HG03342 (cell line): ENCODE results near the gene ART5.

Experiments
- ATAC-seq: cut with Tn5 transposase; IDR thresholded peaks from one replicate; pipeline ENCODE4 v1.9.1; 2021; ENCODE audit warnings: mild to moderate bottlenecking, moderate library complexity; ENCODE audit not compliant: unreplicated experiment

ART5 gene, protein sequence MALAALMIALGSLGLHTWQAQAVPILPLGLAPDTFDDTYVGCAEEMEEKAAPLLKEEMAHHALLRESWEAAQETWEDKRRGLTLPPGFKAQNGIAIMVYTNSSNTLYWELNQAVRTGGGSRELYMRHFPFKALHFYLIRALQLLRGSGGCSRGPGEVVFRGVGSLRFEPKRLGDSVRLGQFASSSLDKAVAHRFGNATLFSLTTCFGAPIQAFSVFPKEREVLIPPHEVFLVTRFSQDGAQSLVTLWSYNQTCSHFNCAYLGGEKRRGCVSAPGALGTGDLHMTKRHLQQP

DNA sequence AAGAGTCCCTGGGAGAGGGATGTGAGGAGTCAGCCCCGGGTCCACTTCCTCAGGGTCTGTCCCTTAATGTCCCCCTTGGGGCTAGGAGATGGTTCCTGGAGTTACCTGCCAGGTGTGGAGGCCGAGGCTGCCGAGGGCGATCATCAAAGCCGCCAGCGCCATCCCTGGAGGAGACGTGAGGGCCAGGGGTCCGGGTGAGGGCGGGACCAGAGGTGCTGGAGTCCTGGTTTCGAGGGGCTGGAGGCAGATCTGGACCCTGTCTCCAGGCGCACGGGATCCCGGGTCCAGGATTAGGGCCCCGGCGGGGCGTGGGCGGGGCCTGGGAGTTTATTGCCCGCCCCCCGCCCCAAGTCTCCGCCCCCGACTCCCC, at the start of gene ART5:
TSS of gene ART5 (minus strand) at position 292 of the 370 bp plus-strand sequence. CDS start at position 162, 130 bp downstream.
- ATAC-seq = no peak

GRCh38 chr11:3686751-3687150, 45.0 kb upstream of the ART5 start:
- ATAC-seq = no peak

GRCh38 chr11:3685923-3686322, 44.1 kb upstream of the ART5 start:
- no peak for ATAC-seq

DNA sequence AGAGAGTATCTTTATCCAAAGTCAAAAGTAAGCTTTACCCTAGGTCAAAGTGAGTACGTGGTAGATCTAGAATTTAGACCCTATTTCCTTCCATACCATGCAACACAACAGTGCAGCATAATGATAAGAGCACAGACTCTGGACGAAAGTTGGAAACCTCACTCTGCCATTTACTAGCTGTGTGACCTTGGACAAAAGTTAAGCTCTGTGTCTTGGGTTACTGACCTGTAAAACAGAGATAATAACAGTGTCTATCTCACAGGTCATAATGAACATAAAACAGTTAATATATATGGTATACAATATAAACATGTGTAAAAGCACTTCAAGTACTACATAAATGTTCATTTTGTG, 43.0 kb upstream of the ART5 start:
- no peak for ATAC-seq

DNA sequence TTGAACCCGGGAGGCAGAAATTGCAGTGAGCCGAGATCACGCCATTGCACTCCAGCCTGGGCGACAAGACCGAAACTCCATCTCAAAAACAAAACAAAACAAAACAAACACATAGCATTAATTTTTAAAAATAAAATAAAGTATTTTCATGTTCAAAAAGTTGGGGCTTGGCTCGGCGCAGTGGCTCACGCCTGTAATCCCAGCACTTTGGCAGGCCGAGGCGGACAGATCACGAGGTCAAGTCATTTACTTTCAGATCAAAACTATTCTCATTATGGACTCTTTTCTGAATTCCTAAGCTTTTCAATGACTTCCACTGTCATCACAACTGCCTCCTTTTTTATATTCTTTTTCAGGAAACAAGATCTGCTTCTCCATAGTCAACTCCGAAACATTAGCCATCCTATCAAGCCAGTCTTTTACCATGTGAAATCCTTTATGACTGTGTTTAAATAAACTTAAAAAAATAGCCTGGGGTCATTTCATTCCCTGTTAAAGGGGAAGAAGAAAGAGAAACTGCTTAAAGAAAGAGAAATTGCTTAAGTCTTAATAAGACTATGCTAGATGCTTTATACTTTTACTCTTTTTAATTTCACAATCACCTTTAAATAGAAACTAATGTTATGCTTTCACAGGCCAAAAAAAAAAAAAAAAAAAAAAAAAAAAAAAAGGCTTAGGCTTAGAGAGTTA, 42.5 kb upstream of the ART5 start:
- no peak for ATAC-seq

DNA sequence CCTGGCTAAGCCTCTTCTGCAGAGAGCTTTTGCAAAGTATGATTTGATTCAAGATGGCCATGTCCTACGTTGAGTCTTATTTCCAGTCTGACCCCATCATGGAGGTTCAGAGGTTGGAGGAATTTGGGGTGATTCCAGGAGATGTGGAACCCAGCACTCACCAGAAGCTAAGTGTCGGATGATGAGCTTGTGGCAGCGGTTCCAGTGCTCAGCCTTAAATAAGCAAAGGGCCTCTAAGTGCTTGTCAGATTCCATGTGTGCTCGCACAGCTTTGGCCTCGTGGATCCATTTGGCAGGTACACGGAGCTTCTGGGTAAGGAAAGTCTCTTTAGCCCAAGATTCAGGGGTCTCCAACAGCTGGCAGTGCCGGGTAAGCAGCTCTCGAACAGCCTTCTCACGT, 41.2 kb upstream of the ART5 start:
- ATAC-seq = no peak

DNA sequence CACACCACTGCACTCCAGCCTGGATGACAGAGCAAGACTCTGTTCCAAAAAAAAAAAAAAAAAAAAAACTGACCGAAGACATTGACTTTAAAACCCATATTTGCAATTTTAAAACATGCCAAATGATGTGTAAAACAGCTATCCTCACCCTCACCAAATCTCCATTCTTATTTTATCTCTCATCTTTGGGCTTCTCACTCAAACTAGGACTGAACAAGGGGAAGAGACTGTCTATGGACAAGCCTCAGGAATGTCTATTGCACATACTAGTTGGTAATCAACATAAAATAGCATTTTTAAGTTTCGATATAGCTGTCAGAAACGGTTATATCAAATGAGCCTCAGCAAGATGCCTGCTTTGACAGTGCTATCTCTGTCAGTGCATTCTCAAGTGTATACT, 37.3 kb upstream of the ART5 start:
- ATAC-seq = no peak

DNA sequence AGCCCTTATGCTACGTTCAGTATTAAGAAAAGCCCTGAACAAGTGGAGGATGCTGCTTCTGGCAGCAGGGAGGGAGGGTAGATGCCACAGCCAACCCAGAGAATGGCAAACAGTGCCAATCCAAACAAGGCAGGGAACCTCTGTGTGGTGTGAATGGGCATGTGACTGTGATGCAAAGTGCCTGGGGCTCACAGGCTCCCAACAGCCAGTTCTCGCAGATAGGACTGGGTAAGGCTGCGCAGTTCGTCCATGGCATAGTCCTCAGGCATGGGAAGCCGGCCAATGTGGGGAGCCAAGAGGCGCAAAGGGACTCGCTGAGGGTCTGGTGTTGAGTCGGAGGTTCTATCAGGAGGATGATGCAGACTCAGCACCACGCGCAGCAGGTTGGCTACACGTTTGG, 34.2 kb upstream of the ART5 start:
- ATAC-seq = no peak

DNA sequence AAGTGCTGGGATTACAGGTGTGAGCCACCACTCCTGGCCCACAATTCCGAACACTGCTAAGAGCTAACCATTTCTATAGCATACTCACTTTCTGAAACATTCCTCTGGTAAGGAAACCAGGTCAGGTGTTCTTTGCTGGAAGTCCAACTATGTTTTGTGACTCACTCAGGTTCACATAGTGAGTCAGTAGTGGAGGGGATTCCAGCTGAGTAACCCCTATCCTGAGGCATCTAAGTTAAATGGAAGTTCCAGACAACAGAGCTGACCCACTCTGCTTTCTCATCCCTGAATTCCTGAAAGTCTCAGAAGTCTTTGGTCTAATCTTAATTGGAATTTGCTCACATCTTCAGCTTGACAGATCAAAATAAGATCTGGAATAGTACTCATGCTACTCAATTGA, 32.4 kb upstream of the ART5 start:
- ATAC-seq = no peak

GRCh38 chr11:3671334-3672254, 29.8 kb upstream of the ART5 start, which contains the start of gene CHRNA10:
Gene CHRNA10, minus strand, starts transcription at chr11:3671384. Its CDS starts 72 bp downstream, at chr11:3671312.
- ATAC-seq = no peak

GRCh38 chr11:3669742-3670183, 28.0 kb upstream of the ART5 start:
- no peak for ATAC-seq

DNA sequence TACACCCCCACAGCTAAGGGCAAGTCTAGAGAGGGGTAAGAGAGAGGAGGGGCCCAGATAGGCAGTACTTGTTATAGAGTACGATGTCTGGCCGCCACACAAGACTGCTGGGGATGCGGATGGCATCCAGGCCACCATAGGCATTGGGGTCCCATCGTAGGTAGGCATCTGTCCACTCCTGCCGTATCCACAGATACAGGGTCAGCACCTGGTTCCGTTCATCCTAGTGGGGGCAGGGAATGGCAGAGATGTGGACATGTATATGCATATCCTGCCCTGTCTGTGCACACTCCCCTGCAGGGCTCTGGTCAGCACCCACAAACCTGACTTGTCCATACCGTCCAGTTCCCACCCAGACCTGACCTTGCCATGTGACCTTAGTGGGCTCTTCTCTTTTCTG, 27.3 kb upstream of the ART5 start:
- no peak for ATAC-seq

- ATAC-seq = no peak
These were observed 25.6 kb upstream of the ART5 start for GRCh38 chr11:3667149-3668035.

GRCh38 chr11:3666023-3666530, 24.3 kb upstream of the ART5 start:
- no peak for ATAC-seq

GRCh38 chr11:3665336-3666022, 23.7 kb upstream of the ART5 start:
- ATAC-seq = no peak

DNA sequence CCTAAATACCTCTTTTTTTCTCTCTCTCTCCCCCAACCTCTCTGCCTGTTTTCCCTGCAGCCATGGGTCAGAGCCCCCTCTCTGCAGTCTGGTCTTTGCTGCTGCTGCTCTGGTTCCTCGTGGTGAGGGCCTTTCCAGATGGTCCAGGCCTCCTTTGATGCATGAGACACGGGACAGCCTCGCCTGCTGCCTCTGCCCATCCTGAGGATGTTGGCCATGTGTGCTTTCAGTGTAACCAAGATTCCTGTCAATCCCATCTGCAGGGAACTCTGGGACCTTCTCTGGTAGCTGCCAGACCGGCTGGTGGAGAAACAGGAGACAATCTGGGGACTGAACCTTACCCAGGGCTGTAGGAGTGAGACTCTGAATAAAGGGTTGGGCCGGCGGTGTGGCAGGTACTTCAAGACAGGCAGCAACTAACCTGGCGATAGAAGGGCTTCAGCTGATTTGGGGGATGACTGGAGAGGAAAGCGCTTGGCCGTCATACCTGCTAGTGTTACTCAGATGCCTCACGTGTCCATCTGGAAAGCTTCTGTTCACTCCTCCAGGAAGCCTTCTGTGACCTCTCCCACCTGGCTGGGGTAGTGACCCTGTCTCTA, 22.3 kb upstream of the ART5 start:
- no peak for ATAC-seq

GRCh38 chr11:3662856-3663255, 21.1 kb upstream of the ART5 start:
- ATAC-seq = no peak

DNA sequence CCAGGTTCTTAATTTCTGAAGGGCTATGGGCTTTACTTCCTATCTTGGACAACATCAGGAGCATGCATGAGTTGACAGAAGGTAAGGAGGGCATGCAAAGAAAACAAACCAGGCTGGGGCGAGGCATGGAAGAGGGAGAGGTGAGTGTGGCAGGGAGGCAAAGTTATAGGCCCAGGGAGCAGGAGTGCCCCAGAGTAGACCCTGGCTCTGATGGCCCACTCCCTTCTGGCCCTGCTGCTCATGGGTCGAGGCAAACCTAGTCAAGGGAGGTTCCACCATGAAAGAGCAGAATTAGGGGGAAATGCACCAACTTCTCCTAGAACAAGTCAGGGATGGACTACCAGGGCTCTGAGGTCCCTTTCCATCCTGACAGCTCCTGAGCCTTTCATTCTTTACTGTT, 19.2 kb upstream of the ART5 start:
- ATAC-seq = no peak
